DOHH2 (cell line): ENCODE results near the gene KRTAP4-6.
"Not testable (repeated sequence)": the region's sequence is repeated elsewhere in the genome, so short reads cannot be mapped to it uniquely, and the experiment has no call there.

Experiments used
- H3F3A ChIP-seq: fragments of 200-600 bp; sonication (generic), shearing (Covaris generic); 2 replicates; pipeline ENCODE4 v1.6.0; 2016; ENCODE audit warnings: antibody characterized with exemption, mild to moderate bottlenecking; ENCODE audit not compliant: control insufficient read depth, insufficient read depth
- H3K27ac ChIP-seq: fragments of 200-600 bp; sonication (generic); 2 replicates; pipeline ENCODE4 v1.5.1; 2014; ENCODE audit warnings: low read depth, mild to moderate bottlenecking, low read length, moderate library complexity
- H3K27me3 ChIP-seq: fragments of 200-600 bp; sonication (generic); 2 replicates; pipeline ENCODE4 v1.6.1; 2014; ENCODE audit warnings: mild to moderate bottlenecking, low read length, mixed read lengths; ENCODE audit not compliant: control insufficient read depth
- H3K36me3 ChIP-seq: fragments of 200-600 bp; sonication (generic); 2 replicates; pipeline ENCODE4 v1.6.1; 2014; ENCODE audit warnings: mild to moderate bottlenecking, low read length, moderate library complexity, mixed read lengths; ENCODE audit not compliant: control insufficient read depth
- H3K4me1 ChIP-seq: fragments of 200-600 bp; sonication (generic); 2 replicates; pipeline ENCODE4 v1.6.1; 2014; ENCODE audit warnings: mild to moderate bottlenecking, low read length, mixed read lengths; ENCODE audit not compliant: control insufficient read depth
- H3K4me2 ChIP-seq: fragments of 200-600 bp; sonication (generic); 2 replicates; pipeline ENCODE4 v1.6.0; 2014; ENCODE audit warnings: mild to moderate bottlenecking, low read length, moderate library complexity
- H3K4me3 ChIP-seq: fragments of 200-600 bp; sonication (generic); 2 replicates; pipeline ENCODE4 v1.5.1; 2014; ENCODE audit warnings: mild to moderate bottlenecking, low read length, mixed read lengths
- H3K79me2 ChIP-seq: fragments of 200-600 bp; sonication (generic); 2 replicates; pipeline ENCODE4 v1.6.1; 2014; ENCODE audit warnings: mild to moderate bottlenecking, low read length, mixed read lengths; ENCODE audit not compliant: control insufficient read depth
- H3K9me2 ChIP-seq: fragments of 200-600 bp; sonication (generic); replicated peaks from 2 replicates; pipeline ENCODE4 v1.6.1; 2014; ENCODE audit warnings: mild to moderate bottlenecking, low read length, mixed read lengths; ENCODE audit not compliant: control insufficient read depth
- H3K9me3 ChIP-seq: fragments of 200-600 bp; sonication (generic); 2 replicates; pipeline ENCODE4 v1.6.1; 2014; ENCODE audit warnings: antibody characterized with exemption, low read length, mixed read lengths; ENCODE audit not compliant: control insufficient read depth, insufficient read depth
- H4K20me1 ChIP-seq: fragments of 200-600 bp; sonication (generic); 2 replicates; pipeline ENCODE4 v1.6.0; 2014; ENCODE audit warnings: low read depth, mild to moderate bottlenecking, antibody characterized with exemption, low read length, moderate library complexity; ENCODE audit not compliant: control insufficient read depth, insufficient read depth
- CTCF ChIP-seq: fragments of 200-600 bp; sonication (generic); IDR thresholded peaks from one replicate; pipeline ENCODE4 v1.5.1; 2014; ENCODE audit warnings: antibody characterized with exemption, mild to moderate bottlenecking, low read depth, low read length; ENCODE audit not compliant: poor library complexity, severe bottlenecking
- EZH2phosphoT487 ChIP-seq: fragments of 200-600 bp; sonication (generic); IDR thresholded peaks from 2 replicates; pipeline ENCODE4 v1.6.1; 2017; ENCODE audit warnings: borderline replicate concordance, mild to moderate bottlenecking, antibody characterized with exemption, low read length, moderate library complexity, mixed read lengths

The KRTAP4-6 gene

GRCh38 chr17:41104386-41105038 is 35.8 kb downstream of the KRTAP4-6 start:
- not testable (repeated sequence) for H3K4me3 ChIP-seq, H3F3A ChIP-seq, H3K36me3 ChIP-seq, H3K9me3 ChIP-seq, H3K4me2 ChIP-seq, H3K27ac ChIP-seq, H3K27me3 ChIP-seq, H3K9me2 ChIP-seq, H4K20me1 ChIP-seq, H3K79me2 ChIP-seq
- peaks cover 21% of the 10 kb centered on the region for H3K4me1 ChIP-seq

- H3K36me3 ChIP-seq, result no peaks in the 10 kb centered on the region
Measured at GRCh38 chr17:41103896-41104295, 36.4 kb downstream of the KRTAP4-6 start.

GRCh38 chr17:41101586-41102259 is 38.6 kb downstream of the KRTAP4-6 start, which contains the start of gene KRTAP4-16:
Gene KRTAP4-16, minus strand, starts transcription at chr17:41102209. Its CDS starts 0 bp downstream, at chr17:41102209.
- Histone ChIP-seq H3K4me3 (no peak within 1 kb of the TSS), H3F3A (no peaks in the 10 kb centered on the region), H3K27ac (no peak within 1 kb of the TSS), H3K79me2 (no peaks in the 10 kb centered on the region), H3K9me3 (no peaks in the 10 kb centered on the region), H3K36me3 (no peaks in the 10 kb centered on the region), H3K4me1 (peaks cover 6% of the 10 kb centered on the region), H3K9me2 (no peaks in the 10 kb centered on the region), H3K4me2 (no peak within 1 kb of the TSS), H4K20me1 (no peaks in the 10 kb centered on the region), H3K27me3 (no peaks in the 10 kb centered on the region)
- no peak for TF ChIP-seq CTCF
- TF ChIP-seq EZH2phosphoT487, result no peak

More at GRCh38 chr17:41103896-41104295, 36.4 kb downstream of the KRTAP4-6 start:
- no peak overlapping the region for H3K4me3 ChIP-seq
- H3K9me3 ChIP-seq, result peaks cover 6% of the 10 kb centered on the region
- no peak overlapping the region for H3K27ac ChIP-seq
- H3K79me2 ChIP-seq, result no peaks in the 10 kb centered on the region
- H3K4me1 ChIP-seq, result peaks cover 20% of the 10 kb centered on the region
- no peaks in the 10 kb centered on the region for H3F3A ChIP-seq
- H3K27me3 ChIP-seq, result no peaks in the 10 kb centered on the region
- no peak overlapping the region for H3K4me2 ChIP-seq
- no peaks in the 10 kb centered on the region for H4K20me1 ChIP-seq
- H3K9me2 ChIP-seq, result no peaks in the 10 kb centered on the region
- TF ChIP-seq CTCF (no peak), EZH2phosphoT487 (no peak)

- not testable (repeated sequence) for H3K79me2 ChIP-seq, H4K20me1 ChIP-seq, H3K4me1 ChIP-seq, H3K9me3 ChIP-seq, H3K4me3 ChIP-seq, H3K36me3 ChIP-seq, H3K27ac ChIP-seq, H3K4me2 ChIP-seq, H3K27me3 ChIP-seq, H3K9me2 ChIP-seq, H3F3A ChIP-seq
Measured at GRCh38 chr17:41099682-41100480, 40.5 kb downstream of the KRTAP4-6 start.
